ENCODE measurements around the gene DLG4.
A peak's percentile ranks its signal among the peaks of the same experiment; 100 is the strongest.
"Not testable (repeated sequence)": the region's sequence is repeated elsewhere in the genome, so short reads cannot be mapped to it uniquely, and the experiment has no call there.

DLG4 gene

GRCh38 chr17:7249214-7249613 lies 29.6 kb upstream of the DLG4 start:
- DNase-seq (ENCODE audit: low read depth) = no peak

GRCh38 chr17:7248796-7249195 lies 29.2 kb upstream of the DLG4 start:
- no peak for DNase-seq (ENCODE audit: low read depth)

DNA sequence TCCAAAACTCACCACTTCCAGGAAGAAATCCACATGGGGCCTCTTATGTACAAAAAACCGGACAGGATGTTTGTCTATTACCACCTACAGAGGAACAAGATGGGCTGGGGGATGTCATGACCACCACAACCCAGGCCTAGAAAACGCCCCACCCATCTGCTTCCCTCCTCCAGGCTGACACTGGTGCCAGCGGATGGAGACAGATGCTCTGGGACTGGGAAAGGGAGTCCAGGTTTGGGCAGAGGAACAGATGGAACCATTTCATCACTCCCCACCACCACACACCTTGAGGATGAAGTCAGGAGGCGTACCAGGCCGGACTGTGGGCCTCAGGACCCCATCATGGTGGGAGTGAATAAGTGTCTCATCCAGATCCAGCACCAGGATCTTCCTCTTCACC lies 27.1 kb upstream of the DLG4 start:
- DNase-seq (ENCODE audit: low read depth) = no peak

DNA sequence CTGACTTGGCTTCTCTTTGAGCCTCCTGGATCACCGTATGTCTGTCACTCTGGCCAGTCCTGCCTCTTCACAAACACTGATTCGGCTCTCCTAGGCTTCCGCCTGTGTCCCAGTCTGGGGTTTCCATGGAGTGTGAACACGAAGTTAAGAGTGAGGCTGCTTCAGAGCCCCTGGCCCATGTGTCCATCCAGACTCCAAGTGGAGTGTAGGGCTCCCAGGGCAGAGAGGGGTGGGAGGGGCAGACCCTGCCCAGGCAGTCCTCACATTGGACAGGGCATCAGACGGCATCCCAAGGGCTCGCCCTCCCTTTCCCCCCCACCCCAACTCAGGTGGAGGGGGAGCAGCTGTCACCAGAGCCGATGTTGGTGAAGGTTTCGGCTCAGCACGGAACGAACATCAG lies 24.2 kb upstream of the DLG4 start:
- not testable (repeated sequence) for DNase-seq (ENCODE audit: low read depth)

DNA sequence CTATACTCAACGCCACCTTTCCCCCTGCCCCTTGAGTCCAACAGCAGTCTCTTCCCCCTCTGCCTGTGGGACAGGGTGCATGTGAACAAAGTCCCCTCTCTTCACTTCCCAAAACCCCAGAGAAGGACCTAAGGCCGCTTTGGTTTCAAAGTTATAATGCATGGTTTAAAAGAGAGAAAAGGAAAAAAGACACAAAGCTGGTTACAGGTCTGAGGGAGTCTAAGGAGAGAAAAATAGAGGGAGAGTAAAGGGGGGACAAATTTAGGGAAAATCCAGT lies 23.8 kb upstream of the DLG4 start:
- DNase-seq (ENCODE audit: low read depth) = no peak

DNA sequence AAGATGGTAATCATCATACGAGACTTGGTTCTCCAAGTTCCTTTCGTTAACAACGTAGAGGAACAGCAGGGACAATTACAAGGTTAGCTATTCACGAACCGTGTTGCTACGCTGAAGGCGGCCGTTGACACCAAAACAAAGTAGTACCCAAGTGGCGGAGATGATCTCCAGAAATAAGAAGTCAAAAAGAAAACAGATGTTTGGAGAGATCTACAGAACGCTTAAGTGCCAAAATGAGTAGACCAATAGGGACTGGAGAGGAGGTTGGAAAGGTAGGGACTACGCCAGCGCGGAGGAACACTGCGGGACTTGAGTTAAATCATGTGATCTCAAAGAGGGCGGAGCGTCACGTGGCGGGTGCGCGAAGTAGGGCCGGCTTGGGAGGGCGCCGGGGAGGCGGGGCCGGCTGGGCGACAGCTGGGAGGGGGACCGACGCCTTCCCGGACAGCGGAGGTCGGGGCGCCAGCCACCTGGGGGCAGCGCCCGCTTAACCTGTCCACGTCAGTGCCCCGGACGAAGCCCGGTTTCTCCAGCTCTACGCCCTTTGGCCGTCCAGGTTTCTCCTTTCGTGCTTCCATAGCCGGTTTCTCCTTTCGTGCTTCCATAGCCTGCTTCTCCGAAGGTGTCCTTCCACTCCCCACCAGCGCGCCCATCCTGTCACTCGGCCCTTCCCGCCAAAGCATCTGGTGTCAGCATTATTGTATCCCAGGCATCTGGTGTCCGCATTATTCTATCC lies 23.2 kb upstream of the DLG4 start:
- peak; percentile 94 for DNase-seq (ENCODE audit: low read depth)

DNA sequence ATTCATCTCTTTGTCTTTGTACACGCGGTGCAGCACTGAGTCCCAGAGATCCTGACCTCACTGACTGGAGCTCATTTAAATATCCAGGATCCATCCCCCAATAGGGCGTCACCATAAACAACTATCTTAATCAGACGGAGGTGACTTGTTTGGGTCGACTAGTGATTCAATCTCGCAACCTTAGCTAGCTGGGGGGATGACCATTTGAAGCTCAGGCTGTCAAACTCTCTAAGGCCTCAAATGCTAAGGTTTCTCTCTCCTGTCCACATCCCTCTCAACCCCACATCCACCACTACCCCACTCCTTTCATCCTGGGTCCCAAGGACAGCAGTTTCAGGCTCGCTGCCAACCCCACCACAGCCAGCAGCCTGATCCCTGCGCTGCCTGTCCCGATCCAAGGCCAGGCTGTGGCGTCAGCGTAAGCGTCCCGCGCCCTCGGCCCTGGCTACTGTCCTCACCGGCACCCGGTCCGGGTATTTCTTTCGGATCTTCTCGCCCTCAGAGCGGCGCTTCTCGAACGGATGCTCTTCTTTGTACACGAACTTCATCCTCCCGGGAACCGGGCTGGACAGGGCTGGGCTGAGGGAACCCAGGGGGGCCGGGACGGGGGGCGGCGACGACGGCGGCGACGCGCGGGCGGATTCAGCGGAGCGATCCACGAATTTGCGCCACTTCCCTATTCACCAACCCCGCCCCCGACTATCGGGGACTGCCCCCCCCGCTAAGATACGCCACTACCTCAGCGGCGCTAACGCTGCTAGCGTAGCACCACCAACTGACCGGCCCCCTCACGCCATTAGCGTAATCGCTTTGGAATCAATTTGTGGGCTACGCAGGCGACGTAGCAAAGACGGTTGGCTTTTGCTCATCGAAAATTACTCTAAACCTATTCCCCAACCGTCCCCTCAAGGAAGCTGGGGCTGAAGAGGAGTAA lies 22.4 kb upstream of the DLG4 start, which contains the start of gene GABARAP:
TSS of gene GABARAP (minus strand) at position 667 of the 934 bp plus-strand sequence. CDS start at position 548, 119 bp downstream.
- peak; percentile 86 for DNase-seq (ENCODE audit: low read depth)

GRCh38 chr17:7241090-7241733 lies 21.6 kb upstream of the DLG4 start:
- no peak for DNase-seq (ENCODE audit: low read depth)

GRCh38 chr17:7240375-7240774 lies 20.7 kb upstream of the DLG4 start:
- no peak for DNase-seq (ENCODE audit: low read depth)

- peak; percentile 98 for DNase-seq (ENCODE audit: low read depth)
Measured at GRCh38 chr17:7239091-7240027, 19.7 kb upstream of the DLG4 start, which contains the start of gene PHF23. Gene PHF23 (minus strand): TSS chr17:7239457. CDS start chr17:7239279, 178 bp downstream.

GRCh38 chr17:7238420-7239090 lies 18.9 kb upstream of the DLG4 start:
- no peak for DNase-seq (ENCODE audit: low read depth)

DNA sequence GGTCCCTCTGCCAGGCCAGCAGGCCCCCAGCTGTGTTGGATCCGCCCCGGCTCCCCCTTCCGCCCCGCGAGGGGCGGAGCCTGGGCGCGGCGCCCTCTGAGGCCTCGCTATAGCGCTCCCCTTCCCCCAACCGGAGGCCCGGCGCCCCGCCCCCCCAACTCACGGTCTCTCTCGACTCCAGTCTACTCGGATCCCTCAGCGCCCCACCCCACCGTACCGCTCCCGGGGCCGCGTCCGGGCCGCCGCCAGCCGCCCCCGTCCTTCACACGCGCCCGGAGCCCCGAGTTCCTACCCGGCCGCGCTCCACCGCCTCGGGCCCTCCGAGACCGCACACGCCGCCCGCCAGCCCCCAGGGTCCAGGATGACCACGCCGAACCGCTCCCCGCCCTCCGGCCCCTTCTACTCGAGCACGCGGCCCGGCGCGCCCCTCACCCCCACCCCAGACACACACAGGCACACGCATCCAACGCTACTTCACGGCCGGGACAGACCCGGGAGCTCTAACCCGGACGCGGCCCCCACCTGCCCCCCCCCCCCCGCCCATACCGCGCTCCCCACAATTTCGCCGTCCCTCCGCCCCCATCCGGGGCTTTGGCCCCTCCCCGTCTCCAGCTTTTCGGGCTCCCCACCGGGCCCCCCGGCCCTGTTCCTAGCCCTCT lies 18.3 kb upstream of the DLG4 start:
- DNase-seq (ENCODE audit: low read depth) = no peak

- no peak for DNase-seq (ENCODE audit: low read depth)
Measured at GRCh38 chr17:7237266-7237760, 17.7 kb upstream of the DLG4 start.

- DNase-seq (ENCODE audit: low read depth) = no peak
Measured at GRCh38 chr17:7236808-7237207, 17.2 kb upstream of the DLG4 start.

GRCh38 chr17:7235693-7236665 lies 16.3 kb upstream of the DLG4 start:
- DNase-seq (ENCODE audit: low read depth) = no peak

- no peak for DNase-seq (ENCODE audit: low read depth)
Measured at GRCh38 chr17:7234083-7234951, 14.7 kb upstream of the DLG4 start, which contains the start of gene DVL2. Gene DVL2 (minus strand): TSS chr17:7234517. CDS start chr17:7234262, 255 bp downstream.

GRCh38 chr17:7233701-7234082 lies 14.1 kb upstream of the DLG4 start:
- DNase-seq (ENCODE audit: low read depth) = no peak

DNA sequence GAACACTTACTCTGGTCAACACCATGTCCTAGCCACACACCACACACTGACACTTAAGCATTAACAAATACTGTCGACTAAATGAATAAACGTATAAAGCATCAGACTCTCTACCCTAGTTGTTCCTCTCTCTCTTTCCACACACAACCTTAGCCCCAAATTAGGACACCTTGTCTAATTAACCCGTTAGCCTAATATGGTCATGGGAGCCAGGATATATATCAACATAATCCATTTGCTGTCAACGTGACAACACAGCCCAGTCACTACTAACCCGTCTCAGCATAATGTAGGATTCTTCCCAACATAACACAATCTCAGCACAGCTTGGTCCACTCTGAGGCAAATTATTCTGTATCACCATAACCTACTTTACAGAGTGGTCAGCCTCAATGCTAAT lies 12.5 kb upstream of the DLG4 start:
- no peak for DNase-seq (ENCODE audit: low read depth)
